IMR-90 (cell line): ENCODE measurements around the gene STRIP1.

Source experiments
- FOS ChIP-seq: fragments of 150-350 bp; IDR thresholded peaks from 2 replicates; pipeline ENCODE4 v1.6.1; 2016; ENCODE audit warnings: low read depth, low read length
- MAZ ChIP-seq: IDR thresholded peaks from 2 replicates; pipeline ENCODE4 v1.6.1; 2012; ENCODE audit warnings: low read depth, mild to moderate bottlenecking, low read length, improper control_type of control experiment, moderate library complexity, borderline replicate concordance
- NFE2L2 ChIP-seq: fragments of 150-350 bp; IDR thresholded peaks from 2 replicates; pipeline ENCODE4 v1.6.1; 2016; ENCODE audit warnings: low read depth, mild to moderate bottlenecking, low read length
- POLR2A ChIP-seq: IDR thresholded peaks from 2 replicates; pipeline ENCODE4 v1.6.1; 2012; ENCODE audit warnings: mild to moderate bottlenecking, low read depth, low read length
- RAD21 ChIP-seq: IDR thresholded peaks from 2 replicates; pipeline ENCODE4 v1.6.1; 2012; ENCODE audit warnings: low read length, improper control_type of control experiment
- RFX5 ChIP-seq: IDR thresholded peaks from 2 replicates; pipeline ENCODE4 v1.8.0; 2012; ENCODE audit warnings: low read depth, mild to moderate bottlenecking, low read length, moderate library complexity
- SMC3 ChIP-seq: fragments of 150-350 bp; IDR thresholded peaks from 2 replicates; pipeline ENCODE4 v1.6.1; 2016; ENCODE audit warnings: low read depth, mild to moderate bottlenecking, antibody characterized with exemption, low read length, moderate library complexity
- TF ChIP-seq, protein P1 (sequence below): conservative IDR thresholded peaks from 2 replicates; pipeline ENCODE4 v1.5.1; 2012; ENCODE audit warnings: mild to moderate bottlenecking, low read depth, low read length, improper control_type of control experiment
- TF ChIP-seq, protein P2 (sequence below): fragments of 150-350 bp; IDR thresholded peaks from 2 replicates; pipeline ENCODE4 v1.6.1; 2017; ENCODE audit warnings: mild to moderate bottlenecking, antibody characterized with exemption, low read length, low read depth

DNA sequence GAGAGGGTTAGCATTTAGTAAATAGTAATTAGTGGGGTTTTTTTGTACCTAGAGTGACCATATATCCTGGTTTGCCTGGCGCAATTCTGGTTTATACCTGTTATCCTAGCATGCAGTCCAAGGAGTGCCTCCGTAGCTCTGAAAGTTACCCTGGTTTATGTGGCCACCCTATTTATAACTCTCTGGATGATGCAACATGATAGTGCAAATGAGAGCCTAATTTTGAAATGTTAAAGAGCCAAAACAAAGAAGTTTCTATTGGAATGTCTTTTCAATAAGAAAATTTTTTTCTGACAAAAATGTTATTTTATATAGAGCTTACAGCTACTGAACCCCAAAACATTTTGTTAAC, 44.1 kb upstream of the STRIP1 start:
- TF ChIP-seq POLR2A (no peak), FOS (no peak), MAZ (no peak), SMC3 (no peak), RFX5 (no peak), NFE2L2 (no peak), RAD21 (no peak)
- TF ChIP-seq, protein P1, sequence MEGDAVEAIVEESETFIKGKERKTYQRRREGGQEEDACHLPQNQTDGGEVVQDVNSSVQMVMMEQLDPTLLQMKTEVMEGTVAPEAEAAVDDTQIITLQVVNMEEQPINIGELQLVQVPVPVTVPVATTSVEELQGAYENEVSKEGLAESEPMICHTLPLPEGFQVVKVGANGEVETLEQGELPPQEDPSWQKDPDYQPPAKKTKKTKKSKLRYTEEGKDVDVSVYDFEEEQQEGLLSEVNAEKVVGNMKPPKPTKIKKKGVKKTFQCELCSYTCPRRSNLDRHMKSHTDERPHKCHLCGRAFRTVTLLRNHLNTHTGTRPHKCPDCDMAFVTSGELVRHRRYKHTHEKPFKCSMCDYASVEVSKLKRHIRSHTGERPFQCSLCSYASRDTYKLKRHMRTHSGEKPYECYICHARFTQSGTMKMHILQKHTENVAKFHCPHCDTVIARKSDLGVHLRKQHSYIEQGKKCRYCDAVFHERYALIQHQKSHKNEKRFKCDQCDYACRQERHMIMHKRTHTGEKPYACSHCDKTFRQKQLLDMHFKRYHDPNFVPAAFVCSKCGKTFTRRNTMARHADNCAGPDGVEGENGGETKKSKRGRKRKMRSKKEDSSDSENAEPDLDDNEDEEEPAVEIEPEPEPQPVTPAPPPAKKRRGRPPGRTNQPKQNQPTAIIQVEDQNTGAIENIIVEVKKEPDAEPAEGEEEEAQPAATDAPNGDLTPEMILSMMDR, result no peak
- TF ChIP-seq, protein P2, sequence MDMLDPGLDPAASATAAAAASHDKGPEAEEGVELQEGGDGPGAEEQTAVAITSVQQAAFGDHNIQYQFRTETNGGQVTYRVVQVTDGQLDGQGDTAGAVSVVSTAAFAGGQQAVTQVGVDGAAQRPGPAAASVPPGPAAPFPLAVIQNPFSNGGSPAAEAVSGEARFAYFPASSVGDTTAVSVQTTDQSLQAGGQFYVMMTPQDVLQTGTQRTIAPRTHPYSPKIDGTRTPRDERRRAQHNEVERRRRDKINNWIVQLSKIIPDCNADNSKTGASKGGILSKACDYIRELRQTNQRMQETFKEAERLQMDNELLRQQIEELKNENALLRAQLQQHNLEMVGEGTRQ, result no peak
